Cardiac fibroblast (primary cell): Measurements from ENCODE around the gene MED9.

Experiments
- DNase-seq, 2 donors: peaks; one replicate each; pipeline versions ENCODE4 v3.0.0 to v3.0.0-alpha.2; 2010; ENCODE audit warnings: low read depth in 2 of 2
- H3K4me3 ChIP-seq, 2 donors: replicated peaks in 1 of 2; 1 replicate in 1 of 2; 2 replicates in 1 of 2; pipeline ENCODE4 v1.5.1; 2011; ENCODE audit warnings: low read depth in 2 of 2, low read length in 2 of 2, mild to moderate bottlenecking in 2 of 2, moderate library complexity in 1 of 2
- CTCF ChIP-seq: IDR thresholded peaks from one replicate; pipeline ENCODE4 v1.5.1; 2011; ENCODE audit warnings: low read depth, mild to moderate bottlenecking, low read length, inconsistent platforms

The MED9 gene

DNA sequence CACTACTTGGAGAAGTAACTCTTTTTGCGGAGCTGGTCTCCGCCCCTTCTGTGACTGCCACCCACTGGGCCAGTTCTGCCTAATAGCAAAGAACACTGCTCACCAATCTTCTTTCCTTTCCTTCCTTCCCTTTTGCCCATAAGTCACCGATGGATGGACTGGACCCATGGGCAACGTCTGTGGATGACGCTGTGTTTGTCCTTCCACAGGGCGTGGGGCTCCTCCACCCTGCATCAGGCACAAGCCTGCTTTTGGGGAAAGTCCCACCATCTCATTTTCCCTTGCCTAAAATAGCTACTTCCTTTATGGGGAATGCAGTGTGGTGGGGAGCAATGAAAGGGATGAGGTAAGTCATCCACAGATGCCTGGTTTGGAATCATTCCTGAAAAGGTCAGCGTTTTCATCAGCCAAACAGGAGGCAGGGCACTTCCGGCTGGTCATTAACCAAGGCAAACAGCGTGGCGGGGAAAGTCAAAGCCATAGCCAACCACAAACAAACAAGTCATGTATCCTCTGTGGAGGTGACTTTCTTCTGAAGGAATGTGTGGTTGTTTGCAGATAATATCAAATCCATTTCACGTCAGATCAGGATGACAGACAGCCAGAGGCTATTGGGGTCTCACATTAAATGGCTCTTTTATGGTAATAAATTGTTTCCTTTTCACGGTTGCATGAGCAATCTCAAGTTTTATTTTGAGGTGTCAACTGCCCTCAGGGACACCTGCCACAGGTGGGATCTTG lies 30.7 kb upstream of the MED9 start:
- no peak for TF ChIP-seq CTCF
- peak; percentile 82 to 97 for DNase-seq
- H3K4me3 ChIP-seq = no peak overlapping the region

GRCh38 chr17:17446666-17447155 lies 30.1 kb upstream of the MED9 start:
- no peak for DNase-seq
- no peak for TF ChIP-seq CTCF
- H3K4me3 ChIP-seq = no peak overlapping the region

GRCh38 chr17:17447264-17447663 lies 29.5 kb upstream of the MED9 start:
- DNase-seq = no peak
- no peak for TF ChIP-seq CTCF
- H3K4me3 ChIP-seq = no peak overlapping the region

DNA sequence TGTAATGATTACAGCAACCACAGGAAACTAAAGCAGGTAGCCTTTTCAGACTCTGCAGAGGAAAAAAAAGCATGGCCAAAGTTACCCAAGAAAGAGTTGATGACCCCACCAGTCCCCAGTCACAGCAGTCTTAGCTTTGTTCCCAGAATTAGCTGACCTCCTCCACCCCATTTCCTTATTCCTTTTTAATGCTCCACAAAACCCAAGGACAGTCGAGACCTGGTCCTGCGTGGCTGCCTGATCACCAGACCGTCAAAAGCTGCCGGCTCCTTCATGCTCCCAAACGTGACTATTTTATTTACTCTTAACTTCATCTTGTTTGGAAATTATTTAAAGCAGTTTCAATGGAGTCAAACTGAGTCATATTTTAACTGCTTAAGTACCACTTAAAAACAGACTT lies 28.7 kb upstream of the MED9 start:
- no peak for TF ChIP-seq CTCF
- no peak overlapping the region for H3K4me3 ChIP-seq
- DNase-seq = no peak

DNA sequence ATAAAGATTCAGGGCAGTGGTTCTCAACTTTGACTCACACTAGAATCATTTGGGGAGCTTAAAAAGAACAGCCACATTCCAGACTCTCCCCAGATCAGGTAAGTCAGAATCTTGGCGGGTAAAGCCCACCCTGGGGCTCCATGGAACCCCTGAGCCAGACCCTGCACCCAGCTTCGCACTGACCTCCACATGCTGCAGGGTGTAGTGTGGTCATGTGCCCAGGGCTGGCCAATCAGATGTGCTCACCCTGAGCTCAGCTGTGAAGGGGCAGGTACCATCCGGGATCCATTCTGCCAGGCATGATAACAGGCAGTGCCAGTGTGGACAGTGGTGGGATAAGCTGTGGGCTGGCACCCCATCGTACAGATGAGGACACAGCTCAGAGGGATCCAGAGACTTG lies 28.1 kb upstream of the MED9 start:
- TF ChIP-seq CTCF = no peak
- no peak overlapping the region for H3K4me3 ChIP-seq
- DNase-seq = no peak

DNA sequence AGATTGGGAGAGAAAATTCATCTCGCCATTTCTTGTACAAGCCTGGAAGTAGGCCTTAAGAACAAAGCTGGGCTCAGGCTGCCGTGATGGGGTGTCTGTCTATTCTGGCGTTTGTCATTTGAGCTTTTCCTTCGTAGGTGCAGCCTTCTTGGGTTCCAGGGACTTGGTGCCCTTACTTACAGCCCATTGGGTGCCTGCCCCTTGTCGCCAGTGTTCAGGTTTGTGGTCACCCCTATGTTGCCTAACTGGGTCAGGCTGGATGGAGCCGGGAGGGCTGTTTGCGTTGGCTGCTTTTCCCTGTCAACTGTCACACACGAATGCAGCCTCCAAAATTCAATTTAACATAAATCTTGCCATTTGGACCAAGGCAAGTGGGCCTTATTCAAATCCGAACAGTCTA lies 23.7 kb upstream of the MED9 start:
- no peak for DNase-seq

More for the DNA sequence above, 23.7 kb upstream of the MED9 start:
- no peak overlapping the region for H3K4me3 ChIP-seq
- no peak for TF ChIP-seq CTCF
